ENCODE data around the gene ADSS1. TPM values are rescaled to one million over a fixed set of nuclear protein-coding genes. Genes with fewer than 3 reads are reported as not detected.

Gene ADSS1
- total RNA-seq, 4 donors from 2014 or later, result 2.3 to 36.2 (median 7.3) TPM

DNA sequence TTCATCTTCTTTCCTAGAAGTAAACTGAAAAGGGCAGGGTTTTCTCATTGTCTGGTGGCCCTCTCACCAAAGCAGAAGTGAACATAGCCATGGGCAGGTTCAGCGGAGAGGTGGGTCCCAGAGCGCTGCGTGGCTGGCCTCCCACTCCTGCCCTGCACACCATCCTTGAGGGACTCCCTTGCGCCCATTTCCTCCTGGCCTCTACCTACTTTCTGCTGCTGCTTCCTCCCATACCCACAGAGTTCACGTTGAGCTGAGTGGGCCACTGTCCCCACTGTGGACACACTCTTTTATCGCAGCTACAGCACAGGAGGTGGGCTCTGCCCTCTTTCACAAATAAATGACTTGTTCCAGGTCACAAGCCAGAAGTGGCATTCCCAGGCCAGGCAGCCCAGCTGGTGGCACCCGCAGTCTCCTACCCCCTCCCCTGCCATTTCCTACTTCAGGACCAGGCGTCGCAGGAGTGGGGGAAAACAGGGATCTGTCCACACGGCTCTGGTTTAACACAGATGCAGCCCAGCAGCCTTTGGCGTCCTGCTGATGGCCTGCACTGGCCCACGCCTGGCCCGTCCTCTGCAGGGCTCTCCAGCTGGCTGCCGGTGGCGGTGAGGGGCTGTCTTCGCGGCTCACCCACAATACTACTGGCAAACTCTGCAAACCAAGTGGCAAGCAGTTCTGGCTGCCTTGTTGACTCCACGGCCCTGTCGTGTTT is 33.8 kb downstream of the ADSS1 start:
- TF ChIP-seq, protein P1, sequence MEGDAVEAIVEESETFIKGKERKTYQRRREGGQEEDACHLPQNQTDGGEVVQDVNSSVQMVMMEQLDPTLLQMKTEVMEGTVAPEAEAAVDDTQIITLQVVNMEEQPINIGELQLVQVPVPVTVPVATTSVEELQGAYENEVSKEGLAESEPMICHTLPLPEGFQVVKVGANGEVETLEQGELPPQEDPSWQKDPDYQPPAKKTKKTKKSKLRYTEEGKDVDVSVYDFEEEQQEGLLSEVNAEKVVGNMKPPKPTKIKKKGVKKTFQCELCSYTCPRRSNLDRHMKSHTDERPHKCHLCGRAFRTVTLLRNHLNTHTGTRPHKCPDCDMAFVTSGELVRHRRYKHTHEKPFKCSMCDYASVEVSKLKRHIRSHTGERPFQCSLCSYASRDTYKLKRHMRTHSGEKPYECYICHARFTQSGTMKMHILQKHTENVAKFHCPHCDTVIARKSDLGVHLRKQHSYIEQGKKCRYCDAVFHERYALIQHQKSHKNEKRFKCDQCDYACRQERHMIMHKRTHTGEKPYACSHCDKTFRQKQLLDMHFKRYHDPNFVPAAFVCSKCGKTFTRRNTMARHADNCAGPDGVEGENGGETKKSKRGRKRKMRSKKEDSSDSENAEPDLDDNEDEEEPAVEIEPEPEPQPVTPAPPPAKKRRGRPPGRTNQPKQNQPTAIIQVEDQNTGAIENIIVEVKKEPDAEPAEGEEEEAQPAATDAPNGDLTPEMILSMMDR (IDR thresholded peaks at IDR 0.05; ENCODE audit: low read depth), result no peak

DNA sequence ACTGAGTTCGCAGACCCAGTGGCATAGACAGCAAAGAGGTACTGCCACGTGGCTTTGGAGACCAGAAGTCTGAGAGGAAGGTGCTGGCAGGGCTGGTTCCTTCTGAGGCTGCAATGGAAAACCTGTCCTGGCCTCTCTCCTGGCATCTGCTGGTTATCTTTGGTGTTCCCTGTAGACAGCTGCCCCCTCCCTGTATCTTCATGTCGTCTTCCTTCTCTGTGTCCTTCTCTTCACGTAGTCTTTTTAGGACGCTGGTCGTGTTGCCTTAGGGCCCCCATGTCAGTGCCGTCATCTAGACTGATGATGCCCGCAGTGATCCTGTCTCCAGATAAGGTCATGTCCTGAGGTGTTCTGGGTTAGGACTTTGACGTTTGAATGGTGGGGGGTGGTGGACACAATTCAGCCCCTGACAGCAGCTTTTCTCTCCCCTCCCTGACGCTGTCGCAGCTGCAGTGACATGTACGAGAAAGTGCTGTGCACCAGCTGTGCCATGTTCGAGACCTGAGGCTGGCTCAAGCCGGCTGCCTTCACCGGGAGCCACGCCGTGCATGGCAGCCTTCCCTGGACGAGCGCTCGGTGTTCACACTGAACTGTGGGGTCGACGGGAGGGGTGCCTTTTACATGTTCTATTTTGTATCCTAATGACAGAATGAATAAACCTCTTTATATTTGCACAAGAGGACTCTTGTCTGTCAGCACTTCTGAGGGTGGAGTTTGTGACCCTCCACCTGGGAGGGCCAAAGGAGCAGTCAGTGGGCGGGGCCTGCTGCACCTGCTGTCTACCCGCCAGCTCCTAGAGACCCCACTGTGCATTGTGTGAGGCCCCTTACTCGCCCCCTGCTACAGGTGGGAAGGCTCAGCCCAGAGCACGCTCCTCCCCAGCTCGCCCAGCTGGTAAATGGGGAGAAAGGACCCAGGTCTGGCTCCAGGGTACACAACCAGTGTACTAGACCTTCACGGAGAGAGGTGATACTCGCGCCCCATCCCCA is 35.2 kb downstream of the ADSS1 start:
- TF ChIP-seq, protein P1 (IDR thresholded peaks at IDR 0.05; ENCODE audit: low read depth), result no peak

DNA sequence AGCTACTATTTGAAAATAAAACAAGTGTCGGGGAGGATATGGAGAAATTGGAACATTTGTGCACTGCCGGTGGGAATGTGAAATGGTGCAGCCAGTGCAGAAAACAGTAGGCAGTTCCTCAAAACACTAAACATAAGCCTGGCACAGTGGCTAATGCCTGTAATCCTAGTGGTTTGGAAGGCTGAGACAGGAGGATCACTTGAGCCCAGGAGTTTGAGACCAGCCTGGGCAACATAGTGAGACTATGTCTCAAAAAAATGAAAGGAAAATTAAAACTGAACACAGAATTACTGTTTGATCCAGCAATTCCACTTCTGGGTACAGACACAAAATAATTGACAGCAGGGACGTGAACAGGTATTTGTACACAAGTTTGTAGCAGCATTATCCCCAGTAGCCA is 41.5 kb downstream of the ADSS1 start:
- TF ChIP-seq, protein P1 (IDR thresholded peaks at IDR 0.05; ENCODE audit: low read depth), result no peak

DNA sequence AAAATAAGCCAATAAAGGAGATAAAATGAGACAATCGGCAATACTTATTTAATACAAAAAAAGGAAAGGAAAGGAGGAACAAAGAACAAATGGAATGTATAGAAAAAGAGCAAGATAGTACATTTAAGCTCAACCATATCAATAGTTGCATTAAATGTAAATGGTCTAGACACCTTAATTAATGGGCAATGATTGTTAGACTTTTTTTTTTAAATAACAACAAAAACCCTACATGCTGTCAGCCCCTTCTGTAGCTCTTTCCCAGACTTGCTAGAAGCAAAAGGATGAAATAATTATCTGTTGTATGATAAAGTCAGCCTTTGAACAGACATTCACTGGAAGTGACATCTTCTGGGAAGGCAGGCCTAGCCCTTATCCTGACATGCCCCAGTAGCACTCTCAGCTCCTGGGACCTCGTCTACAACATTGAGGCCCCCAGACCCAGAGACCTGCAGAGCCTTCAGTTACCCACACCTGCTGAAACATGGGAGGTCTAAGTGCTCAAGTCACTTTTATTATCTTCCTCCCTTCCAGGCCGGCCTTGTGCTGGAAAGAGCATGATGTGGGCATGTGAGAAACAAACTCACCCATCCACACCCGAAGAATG is 42.3 kb downstream of the ADSS1 start:
- TF ChIP-seq, protein P1 (IDR thresholded peaks at IDR 0.05; ENCODE audit: low read depth), result no peak

DNA sequence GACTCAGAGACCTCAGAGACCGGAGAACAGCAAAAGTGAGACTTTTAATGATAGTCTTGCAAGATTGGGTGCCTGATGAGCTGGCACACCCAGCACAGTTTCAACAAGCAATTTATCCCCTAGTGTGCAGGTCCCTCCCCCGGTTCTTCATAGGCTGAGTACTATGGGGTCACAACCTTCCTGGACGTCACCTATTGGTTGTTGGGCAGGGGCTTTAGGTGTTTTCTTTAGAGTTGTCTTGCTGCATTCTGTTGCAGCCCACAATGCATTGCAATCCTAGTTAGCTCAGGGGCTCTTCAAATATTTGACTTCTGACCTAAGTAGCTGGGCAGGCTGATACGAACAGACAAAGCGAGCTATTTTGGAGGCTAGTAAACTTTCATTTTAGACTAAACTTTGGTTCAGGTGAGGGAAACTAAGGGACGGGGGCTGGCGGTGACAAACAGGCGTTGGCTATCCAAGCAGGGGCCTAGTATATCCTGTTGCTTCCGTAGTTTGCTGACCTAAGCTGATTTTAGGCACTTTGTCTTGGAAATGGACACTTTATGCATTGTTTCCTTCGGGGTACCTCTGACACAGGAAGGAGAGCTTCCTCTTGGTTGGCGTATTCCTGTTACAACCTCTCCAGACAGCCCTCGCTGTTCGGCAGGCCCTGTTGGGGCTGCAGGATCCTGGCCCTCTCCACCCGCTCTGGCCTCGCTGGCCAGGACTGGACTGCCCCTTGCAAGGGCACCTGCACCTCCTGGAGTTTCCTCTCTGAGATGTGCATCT is 43.0 kb downstream of the ADSS1 start:
- TF ChIP-seq, protein P1 (IDR thresholded peaks at IDR 0.05; ENCODE audit: low read depth), result no peak

DNA sequence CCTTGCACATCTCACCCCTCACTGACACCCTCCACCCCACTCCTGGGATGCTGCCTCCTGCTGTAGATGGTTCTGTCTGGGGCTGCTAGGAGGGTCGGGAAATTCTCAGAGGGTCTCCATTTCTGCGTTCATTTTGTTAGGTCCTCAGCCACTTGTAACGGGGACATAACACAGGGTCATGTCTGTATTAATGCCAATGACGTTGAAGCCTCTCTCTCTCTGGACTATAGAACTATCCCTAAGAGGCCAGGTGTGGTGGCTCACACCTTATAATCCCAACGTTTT is 43.5 kb downstream of the ADSS1 start:
- TF ChIP-seq, protein P1 (IDR thresholded peaks at IDR 0.05; ENCODE audit: low read depth), result no peak
